Measurements from ENCODE around the gene TM2D3.

GRCh38 chr15:101676921-101677329 lies 24.7 kb upstream of the TM2D3 start:
- TF ChIP-seq CTCF (IDR thresholded peaks at IDR 0.05) = no peak
- no peak for TF ChIP-seq POLR2A (IDR thresholded peaks at IDR 0.05)
